ENCODE data around the gene ZFYVE21.

GRCh38 chr14:103721334-103722120 is 5.9 kb downstream of the ZFYVE21 start:
- TF ChIP-seq, protein P1, sequence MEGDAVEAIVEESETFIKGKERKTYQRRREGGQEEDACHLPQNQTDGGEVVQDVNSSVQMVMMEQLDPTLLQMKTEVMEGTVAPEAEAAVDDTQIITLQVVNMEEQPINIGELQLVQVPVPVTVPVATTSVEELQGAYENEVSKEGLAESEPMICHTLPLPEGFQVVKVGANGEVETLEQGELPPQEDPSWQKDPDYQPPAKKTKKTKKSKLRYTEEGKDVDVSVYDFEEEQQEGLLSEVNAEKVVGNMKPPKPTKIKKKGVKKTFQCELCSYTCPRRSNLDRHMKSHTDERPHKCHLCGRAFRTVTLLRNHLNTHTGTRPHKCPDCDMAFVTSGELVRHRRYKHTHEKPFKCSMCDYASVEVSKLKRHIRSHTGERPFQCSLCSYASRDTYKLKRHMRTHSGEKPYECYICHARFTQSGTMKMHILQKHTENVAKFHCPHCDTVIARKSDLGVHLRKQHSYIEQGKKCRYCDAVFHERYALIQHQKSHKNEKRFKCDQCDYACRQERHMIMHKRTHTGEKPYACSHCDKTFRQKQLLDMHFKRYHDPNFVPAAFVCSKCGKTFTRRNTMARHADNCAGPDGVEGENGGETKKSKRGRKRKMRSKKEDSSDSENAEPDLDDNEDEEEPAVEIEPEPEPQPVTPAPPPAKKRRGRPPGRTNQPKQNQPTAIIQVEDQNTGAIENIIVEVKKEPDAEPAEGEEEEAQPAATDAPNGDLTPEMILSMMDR (conservative IDR thresholded peaks at IDR 0.05 in 1 of 2, IDR thresholded peaks at IDR 0.05 in 1 of 2; ENCODE audit: low read depth in 1 of 2, low read length in 2 of 2), result no peak
- no peak for TF ChIP-seq EZH2 (IDR thresholded peaks at IDR 0.05; ENCODE audit: low read length, missing control alignments)

Data from fibroblast of lung (primary cell).